GM21381 (cell line): ENCODE data around the gene GRIA4.

Experiments used
- ATAC-seq: cut with Tn5 transposase; IDR thresholded peaks from one replicate; pipeline ENCODE4 v1.9.1; 2021; ENCODE audit warnings: mild to moderate bottlenecking, moderate library complexity; ENCODE audit not compliant: unreplicated experiment

GRIA4 gene

DNA sequence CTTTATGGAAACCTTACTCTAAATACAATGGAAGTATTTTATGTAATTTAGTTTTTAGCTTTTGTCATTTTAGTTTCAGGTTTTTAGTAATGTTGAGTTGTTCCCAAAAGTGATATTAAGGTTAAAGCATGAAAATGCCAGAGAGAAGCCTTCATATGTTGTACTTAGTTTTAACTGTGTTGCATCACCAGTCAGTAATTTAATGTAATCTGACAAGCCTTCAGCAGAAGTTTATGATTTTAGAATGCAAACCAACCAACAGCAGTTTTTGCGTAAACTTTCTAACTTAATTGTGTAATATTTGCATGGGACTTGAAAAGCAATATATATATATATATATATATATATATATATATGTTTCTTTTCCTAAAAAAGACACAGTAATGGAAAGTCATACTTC lies 301.6 kb downstream of the GRIA4 start:
- ATAC-seq, result no peak

- no peak for ATAC-seq
Observed at GRCh38 chr11:105912666-105913065, 302.8 kb downstream of the GRIA4 start.

DNA sequence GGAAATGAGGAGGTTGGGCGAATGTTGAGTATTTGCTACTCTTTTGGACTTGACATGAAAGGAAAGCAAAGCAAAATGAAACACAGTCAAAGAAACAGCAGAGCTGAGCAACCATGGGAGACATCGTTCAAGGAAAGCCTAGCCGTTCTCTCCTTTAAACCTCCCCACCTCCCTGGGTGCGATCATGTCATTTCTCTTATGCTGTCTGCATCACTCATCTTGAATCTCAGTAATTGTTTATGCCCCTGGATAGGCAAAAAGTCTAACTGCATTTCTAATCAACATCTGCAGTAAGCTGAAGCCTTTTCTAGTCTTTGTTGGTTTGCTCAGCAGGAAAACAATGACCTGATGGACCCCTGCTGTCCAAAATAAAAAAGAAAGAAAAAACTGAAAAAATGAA lies 305.1 kb downstream of the GRIA4 start:
- no peak for ATAC-seq

DNA sequence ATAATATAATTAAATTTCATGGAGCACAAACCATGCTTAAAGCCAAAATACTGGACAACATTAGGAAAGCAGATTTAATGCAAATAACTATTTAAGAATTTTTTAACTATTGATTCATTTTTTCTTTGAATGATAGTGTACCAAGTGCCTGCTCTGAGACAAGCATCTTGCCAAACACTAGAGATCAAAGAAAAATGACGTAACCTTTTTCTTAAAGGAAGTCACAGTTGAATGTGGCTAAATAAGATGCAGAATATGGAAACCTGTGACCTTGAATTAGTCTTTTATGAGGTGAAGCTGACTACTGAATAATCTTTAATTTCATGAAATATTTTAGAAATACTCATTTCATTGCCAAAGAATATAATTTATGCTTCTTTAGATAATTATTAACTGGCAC lies 308.2 kb downstream of the GRIA4 start:
- ATAC-seq, result no peak

DNA sequence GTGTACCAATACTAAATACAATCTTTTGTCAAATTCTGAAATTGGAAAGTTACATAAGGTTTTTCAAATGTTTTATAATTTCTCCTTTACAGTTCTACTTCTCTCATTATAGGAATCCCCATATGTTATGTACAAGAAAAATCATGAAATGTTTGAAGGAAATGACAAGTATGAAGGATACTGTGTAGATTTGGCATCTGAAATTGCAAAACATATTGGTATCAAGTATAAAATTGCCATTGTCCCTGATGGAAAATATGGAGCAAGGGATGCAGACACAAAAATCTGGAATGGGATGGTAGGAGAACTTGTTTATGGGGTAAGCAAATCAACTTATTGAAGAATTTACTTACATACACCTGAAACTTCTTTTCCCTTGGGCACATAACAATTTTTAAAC lies 308.7 kb downstream of the GRIA4 start:
- ATAC-seq, result no peak

- ATAC-seq, result no peak
Observed at GRCh38 chr11:105923252-105923651, 313.4 kb downstream of the GRIA4 start.

DNA sequence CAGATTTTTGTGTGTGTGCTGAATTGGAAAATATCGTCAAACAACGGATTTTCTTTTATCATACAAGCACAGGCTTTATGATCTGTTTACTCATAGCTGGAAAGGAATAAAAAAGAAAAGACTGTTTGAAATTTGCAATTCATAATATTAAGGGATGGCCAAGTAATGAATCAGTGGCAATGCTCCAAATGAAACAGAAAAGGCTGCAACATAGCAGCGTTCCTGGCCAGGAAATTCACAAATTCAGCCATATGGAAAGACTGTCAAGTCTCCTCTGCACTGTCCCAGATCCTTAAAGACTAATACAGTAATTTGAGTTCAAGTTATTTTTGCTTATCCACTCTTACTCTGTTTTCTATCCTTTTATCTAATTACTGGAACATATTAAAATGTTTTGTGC lies 313.9 kb downstream of the GRIA4 start:
- no peak for ATAC-seq

- ATAC-seq, result no peak
Observed at GRCh38 chr11:105929084-105929955, 319.4 kb downstream of the GRIA4 start.

DNA sequence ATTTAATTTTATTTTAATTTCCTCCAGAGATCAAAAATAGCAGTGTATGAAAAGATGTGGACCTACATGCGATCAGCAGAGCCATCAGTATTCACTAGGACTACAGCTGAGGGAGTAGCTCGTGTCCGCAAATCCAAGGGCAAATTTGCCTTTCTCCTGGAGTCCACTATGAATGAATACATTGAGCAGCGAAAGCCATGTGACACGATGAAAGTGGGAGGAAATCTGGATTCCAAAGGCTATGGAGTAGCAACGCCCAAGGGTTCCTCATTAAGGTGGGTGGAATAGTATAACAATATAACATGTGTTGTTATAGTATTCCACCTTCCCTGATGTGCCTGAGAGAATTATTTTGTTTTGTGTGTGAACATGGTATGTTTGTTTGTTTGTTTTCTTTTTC lies 323.8 kb downstream of the GRIA4 start:
- no peak for ATAC-seq

GRCh38 chr11:105935791-105936190 lies 325.9 kb downstream of the GRIA4 start:
- no peak for ATAC-seq

DNA sequence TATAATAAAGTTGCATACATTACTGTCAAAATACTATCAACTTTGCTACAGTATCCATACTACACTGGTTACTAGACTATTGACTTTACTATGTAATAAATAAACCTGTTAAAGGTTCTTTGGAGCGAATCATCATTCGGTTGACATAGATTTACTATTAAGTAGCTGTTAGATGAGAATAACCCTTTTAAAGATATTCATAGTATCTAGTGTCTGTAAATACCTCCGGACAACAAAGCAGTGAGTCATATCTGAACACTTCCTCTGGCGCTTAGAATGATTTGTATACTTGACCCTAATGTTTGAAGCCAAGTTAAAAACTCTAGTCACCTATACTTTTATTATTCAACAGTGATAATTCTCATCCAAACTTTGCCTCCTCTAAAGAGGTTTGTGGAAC lies 327.5 kb downstream of the GRIA4 start:
- no peak for ATAC-seq

DNA sequence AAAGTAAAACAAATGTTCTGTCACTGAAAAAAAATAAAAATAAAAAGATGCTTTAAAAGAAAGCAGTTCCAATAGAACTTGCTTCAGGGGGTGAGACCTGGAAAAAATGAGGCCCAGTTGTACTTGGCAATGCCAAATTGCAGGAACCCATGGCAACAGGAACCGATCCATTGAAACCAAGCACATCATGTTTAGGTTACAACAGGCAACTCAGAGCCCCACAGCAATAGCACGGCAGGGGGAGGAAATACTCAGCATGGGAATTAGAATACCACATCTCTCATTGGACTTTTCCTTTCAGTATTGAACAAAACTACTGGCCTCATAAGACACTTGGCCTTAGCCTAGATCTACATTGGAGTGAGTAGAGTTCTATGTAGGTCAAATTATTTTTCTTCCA lies 327.9 kb downstream of the GRIA4 start:
- ATAC-seq, result no peak

DNA sequence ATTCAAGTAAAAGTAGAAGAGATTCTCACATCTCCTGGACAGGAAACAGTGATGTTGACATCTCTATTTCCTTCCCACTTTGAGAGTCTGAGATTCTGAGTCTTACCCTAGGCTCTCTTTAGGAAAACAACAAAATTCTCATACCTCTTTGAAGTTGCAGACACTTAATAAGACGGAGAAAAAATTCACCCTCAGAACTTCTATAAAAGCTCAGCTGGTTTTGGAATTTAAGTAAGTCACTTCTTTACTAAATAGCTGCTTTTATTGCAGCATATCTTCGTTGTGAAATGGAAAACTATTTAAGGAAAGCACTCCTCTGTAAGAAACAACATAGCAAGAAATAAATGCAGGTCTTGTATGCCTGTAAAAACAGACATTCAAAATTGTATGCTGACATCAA lies 333.0 kb downstream of the GRIA4 start:
- ATAC-seq, result no peak

DNA sequence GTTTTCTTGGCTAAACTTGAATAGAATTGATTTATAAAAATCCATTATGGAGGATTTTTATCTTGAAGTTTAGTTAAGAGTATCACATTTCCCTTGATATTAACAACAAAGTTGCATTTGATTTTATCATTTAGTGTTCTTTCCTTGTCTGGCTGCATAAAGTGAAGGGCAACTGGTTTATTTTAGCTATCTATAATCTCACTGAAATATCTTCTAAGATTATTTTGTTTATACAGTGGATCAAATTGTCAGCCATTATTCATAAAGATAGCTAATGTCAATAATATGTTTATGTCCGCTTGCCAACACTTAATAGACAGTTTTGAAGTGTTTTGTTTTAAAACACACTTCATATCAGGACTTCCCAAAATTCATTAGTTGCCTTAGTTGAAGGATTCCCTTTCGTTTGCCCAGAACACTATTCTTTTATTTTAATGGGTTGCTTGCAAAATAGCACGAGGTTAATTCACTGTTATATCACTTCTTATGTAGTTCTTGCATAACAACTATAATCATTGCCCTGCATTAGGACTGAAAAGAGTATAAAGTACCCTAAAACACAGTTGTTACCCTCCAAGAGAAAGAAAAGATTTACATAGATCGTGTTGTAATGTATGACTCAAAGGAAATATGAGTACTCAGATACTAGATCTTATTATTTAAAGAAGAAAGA lies 339.2 kb downstream of the GRIA4 start:
- no peak for ATAC-seq

- ATAC-seq, result no peak
Observed at GRCh38 chr11:105953886-105954285, 344.0 kb downstream of the GRIA4 start.

GRCh38 chr11:105960252-105961245 lies 350.7 kb downstream of the GRIA4 start:
- no peak for ATAC-seq

DNA sequence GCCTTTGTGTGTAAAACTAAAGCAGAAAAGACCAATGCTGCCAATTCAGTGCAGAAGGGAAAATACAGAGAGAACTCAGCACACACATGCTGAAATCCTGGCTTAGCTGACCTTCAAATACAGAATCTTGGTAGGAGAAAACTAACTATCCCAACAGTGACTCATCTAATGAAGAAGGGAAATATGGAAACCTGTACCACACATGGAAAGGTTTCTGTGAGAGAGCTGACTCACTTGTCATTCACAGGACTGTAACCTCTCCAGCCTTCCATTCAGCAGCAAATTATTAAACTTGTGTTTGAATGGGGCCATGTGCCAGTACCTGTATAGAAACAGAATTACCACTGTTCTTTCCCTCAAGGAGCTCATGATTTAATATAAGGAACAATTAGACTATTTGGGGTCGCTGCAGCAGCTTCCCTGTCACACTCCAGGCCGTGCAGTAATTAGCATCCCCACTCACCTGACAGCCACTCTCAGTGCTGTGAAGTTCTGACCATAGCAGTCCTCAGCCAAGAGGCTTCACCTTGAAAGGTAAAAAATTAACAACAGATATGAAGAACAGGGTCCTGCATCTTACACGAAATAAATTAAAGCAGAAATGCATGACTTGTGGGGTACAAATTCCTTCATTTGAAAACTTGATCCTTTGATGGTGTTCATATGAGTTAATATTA lies 358.3 kb downstream of the GRIA4 start:
- no peak for ATAC-seq

- no peak for ATAC-seq
Observed at GRCh38 chr11:105969756-105970155, 359.9 kb downstream of the GRIA4 start.

GRCh38 chr11:105975128-105975527 lies 365.3 kb downstream of the GRIA4 start:
- no peak for ATAC-seq

- no peak for ATAC-seq
Observed at GRCh38 chr11:105979997-105980703, 370.3 kb downstream of the GRIA4 start.
